Hematopoietic multipotent progenitor cell treated with erythropoietin and hydrocortisone succinate and interleukin-3 and kit ligand, for 6 days (in vitro differentiated cells): ENCODE measurements around the gene CHIT1.
"Not testable (repeated sequence)": the region's sequence is repeated elsewhere in the genome, so short reads cannot be mapped to it uniquely, and the experiment has no call there.

ENCODE experiments used
- DNase-seq: peaks from one replicate; pipeline ENCODE4 v3.0.0-alpha.2; 2015

CHIT1 gene

GRCh38 chr1:203265541-203265940, 36.1 kb upstream of the CHIT1 start:
- no peak for DNase-seq

GRCh38 chr1:203264052-203264501, 34.6 kb upstream of the CHIT1 start:
- no peak for DNase-seq

- DNase-seq: no peak
Observed at GRCh38 chr1:203263496-203263895, 34.0 kb upstream of the CHIT1 start.

GRCh38 chr1:203256636-203257035, 27.2 kb upstream of the CHIT1 start:
- DNase-seq: not testable (repeated sequence)

GRCh38 chr1:203254782-203255181, 25.3 kb upstream of the CHIT1 start:
- DNase-seq: not testable (repeated sequence)

- DNase-seq: no peak
Observed at GRCh38 chr1:203252678-203253077, 23.2 kb upstream of the CHIT1 start.

- DNase-seq: no peak
Observed at GRCh38 chr1:203251466-203251865, 22.0 kb upstream of the CHIT1 start.

- no peak for DNase-seq
Observed at GRCh38 chr1:203250911-203251310, 21.4 kb upstream of the CHIT1 start.

GRCh38 chr1:203244776-203245175, 15.3 kb upstream of the CHIT1 start:
- DNase-seq: no peak

GRCh38 chr1:203241708-203242107, 12.2 kb upstream of the CHIT1 start:
- DNase-seq: not testable (repeated sequence)

GRCh38 chr1:203239526-203240305, 10.2 kb upstream of the CHIT1 start:
- no peak for DNase-seq

GRCh38 chr1:203239081-203239480, 9.6 kb upstream of the CHIT1 start:
- no peak for DNase-seq

- no peak for DNase-seq
Observed at GRCh38 chr1:203238535-203238934, 9.1 kb upstream of the CHIT1 start.

GRCh38 chr1:203234901-203235300, 5.4 kb upstream of the CHIT1 start:
- DNase-seq: not testable (repeated sequence)

GRCh38 chr1:203228670-203229069, 803 bp downstream of the CHIT1 start:
- no peak for DNase-seq

- DNase-seq: no peak
Observed at GRCh38 chr1:203227371-203228083, 1.9 kb downstream of the CHIT1 start.

- DNase-seq: no peak
Observed at GRCh38 chr1:203225071-203225470, 4.4 kb downstream of the CHIT1 start.

- no peak for DNase-seq
Observed at GRCh38 chr1:203223012-203223775, 6.3 kb downstream of the CHIT1 start.

- DNase-seq: no peak
Observed at GRCh38 chr1:203219934-203220333, 9.5 kb downstream of the CHIT1 start.

- DNase-seq: no peak
Observed at GRCh38 chr1:203219171-203219570, 10.3 kb downstream of the CHIT1 start.

GRCh38 chr1:203217668-203218067, 11.8 kb downstream of the CHIT1 start:
- DNase-seq: peak; percentile 8

- peak; percentile 23 for DNase-seq
Observed at GRCh38 chr1:203217139-203217655, 12.3 kb downstream of the CHIT1 start.
